NCI-H526 treated with DMSO at 0.1 percent for 48 hours (cell line): ENCODE measurements around the gene HDAC9.

Source experiments
- DNase-seq: peaks from one replicate; lab custom pipeline; 2025; lab: John Stamatoyannopoulos, UW

Gene HDAC9

GRCh38 chr7:18659746-18660145, 164.2 kb downstream of the HDAC9 start:
- DNase-seq: no peak

- DNase-seq: no peak
These were observed 167.8 kb downstream of the HDAC9 start for GRCh38 chr7:18663321-18663720.

DNA sequence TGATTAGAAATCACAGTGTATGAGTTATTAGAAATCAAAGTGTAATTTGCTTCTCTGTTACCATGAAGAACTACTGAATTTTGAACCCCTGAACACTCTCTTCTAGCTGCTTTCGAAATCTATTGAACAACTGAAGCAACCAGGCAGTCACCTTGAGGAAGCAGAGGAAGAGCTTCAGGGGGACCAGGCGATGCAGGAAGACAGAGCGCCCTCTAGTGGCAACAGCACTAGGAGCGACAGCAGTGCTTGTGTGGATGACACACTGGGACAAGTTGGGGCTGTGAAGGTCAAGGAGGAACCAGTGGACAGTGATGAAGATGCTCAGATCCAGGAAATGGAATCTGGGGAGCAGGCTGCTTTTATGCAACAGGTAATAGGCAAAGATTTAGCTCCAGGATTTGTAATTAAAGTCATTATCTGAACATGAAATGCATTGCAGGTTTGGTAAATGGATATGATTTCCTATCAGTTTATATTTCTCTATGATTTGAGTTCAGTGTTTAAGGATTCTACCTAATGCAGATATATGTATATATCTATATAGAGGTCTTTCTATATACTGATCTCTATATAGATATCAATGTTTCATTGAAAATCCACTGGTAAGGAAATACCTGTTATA, 170.7 kb downstream of the HDAC9 start:
- peak; percentile 40 for DNase-seq

GRCh38 chr7:18667466-18667865, 171.9 kb downstream of the HDAC9 start:
- no peak for DNase-seq

- DNase-seq: no peak
These were observed 175.6 kb downstream of the HDAC9 start for GRCh38 chr7:18671176-18671575.

- no peak for DNase-seq
These were observed 180.0 kb downstream of the HDAC9 start for GRCh38 chr7:18675579-18675978.

DNA sequence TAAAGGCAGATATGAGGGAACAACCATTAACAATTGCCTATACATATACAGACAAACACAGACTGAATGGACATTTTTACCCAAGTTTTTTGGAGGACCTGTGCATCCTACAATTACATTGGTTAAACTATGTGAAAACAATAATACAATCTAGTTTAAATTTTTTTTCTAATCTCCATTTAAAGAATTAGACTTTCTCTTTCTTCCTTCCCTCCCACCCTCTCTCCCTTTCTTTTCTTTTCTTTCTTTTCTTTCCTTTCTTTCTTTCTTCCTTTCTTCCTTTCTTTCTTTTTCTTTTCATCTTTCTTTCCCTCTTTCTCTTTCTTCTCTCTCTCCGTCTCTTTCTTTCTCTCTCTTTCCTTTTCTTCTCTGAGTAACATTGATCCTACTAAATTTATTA, 183.7 kb downstream of the HDAC9 start:
- no peak for DNase-seq

DNA sequence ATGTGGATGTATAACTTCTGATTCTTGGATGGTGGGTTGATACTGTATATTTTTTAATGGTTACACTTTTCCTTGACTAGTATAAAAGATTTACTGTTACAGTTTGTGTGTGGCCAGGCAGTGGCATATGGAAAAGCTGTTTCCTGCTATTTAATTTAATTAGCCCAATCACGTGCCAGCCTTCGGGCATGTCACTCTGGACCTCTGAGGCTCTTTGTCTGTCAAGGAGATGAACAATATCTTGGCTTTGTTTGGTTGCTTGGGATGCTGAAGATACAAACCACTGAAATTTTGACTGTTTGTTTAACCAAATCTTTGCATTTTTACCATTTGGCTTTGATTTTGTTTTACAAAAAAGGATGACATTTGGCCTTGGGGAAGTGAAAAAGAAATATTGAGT, 185.0 kb downstream of the HDAC9 start:
- no peak for DNase-seq

DNA sequence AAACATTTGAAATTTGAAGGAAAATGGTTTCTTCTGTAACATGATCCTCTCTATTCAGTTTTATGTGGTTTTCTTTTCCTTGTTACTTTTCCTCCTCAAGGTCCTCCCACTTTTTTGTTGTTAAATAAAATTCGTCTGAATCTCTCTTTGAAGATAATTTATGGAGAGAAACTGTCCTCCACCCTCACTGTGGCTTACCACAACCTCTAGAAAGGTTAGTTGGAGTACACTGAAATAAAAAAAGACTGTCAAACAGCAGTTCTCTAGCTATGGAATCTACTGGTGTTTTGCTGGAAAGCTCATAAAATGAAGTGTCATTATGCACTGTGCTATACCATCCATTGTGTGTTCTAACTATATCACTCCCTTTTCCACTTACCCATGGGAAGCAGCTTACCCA, 189.4 kb downstream of the HDAC9 start:
- no peak for DNase-seq

- DNase-seq: no peak
These were observed 190.4 kb downstream of the HDAC9 start for GRCh38 chr7:18685971-18686370.

GRCh38 chr7:18689551-18689950, 194.0 kb downstream of the HDAC9 start:
- no peak for DNase-seq

GRCh38 chr7:18693406-18693805, 197.9 kb downstream of the HDAC9 start:
- DNase-seq: no peak

- no peak for DNase-seq
These were observed 198.3 kb downstream of the HDAC9 start for GRCh38 chr7:18693816-18694215.

DNA sequence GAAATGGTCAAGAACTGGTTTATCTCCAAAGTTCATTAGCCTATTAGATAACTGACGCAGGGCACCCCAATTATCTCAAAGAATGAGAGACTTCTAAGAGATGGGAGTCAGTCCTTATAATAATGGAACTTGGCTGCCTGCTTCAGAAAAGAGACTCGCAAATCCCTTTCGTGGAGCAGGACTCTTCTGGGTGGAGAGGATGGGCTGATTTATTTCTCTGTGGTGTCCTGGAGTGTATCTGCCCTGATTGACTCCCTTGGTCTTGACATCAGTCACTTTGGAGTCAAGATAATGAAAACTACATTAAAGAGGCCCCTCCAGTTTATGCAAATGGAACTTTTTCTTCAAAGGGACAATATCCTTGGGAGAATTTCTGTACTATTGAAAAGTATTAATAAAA, 198.9 kb downstream of the HDAC9 start:
- DNase-seq: no peak

DNA sequence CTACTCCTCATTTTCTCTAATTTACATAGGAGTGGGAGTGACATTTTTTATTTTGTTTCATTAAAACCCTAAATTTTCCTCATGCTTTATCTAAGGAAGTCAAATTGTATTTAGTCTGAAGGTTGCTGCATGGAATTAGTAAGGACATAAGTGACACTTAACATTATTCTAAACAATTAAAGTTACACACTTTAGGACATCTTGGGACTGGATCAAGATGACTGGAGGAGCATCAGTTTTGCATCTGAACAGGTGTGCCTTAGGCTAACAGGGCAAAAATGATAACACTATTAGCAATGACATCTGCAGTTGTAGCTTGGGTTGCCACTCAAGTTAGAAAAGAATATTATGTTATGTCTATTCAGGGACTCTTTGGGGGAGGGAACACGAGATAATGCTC, 199.4 kb downstream of the HDAC9 start:
- no peak for DNase-seq

- DNase-seq: no peak
These were observed 202.7 kb downstream of the HDAC9 start for GRCh38 chr7:18698258-18698734.

GRCh38 chr7:18700147-18700546, 204.6 kb downstream of the HDAC9 start:
- DNase-seq: no peak

- no peak for DNase-seq
These were observed 206.7 kb downstream of the HDAC9 start for GRCh38 chr7:18702071-18702829.

- DNase-seq: no peak
These were observed 208.1 kb downstream of the HDAC9 start for GRCh38 chr7:18703685-18704084.

DNA sequence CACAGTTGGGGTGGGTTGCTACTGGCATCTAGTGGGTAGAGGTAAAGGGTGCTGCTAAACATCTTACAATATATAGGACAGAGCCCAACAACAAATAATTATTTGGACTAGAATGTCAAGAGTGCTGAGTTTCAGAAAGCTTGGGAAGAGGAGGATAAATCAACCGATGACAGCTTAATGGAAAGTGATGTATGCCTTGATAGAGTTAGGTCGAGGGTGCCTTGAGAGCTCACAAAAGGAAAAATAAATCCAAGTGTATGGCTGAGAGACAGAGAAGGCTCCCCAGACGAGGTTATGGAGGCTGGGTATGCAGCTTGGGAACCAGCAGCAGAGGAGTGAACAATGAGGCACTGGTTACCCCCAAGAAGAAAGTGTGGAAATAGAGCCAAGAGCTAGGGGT, 211.1 kb downstream of the HDAC9 start:
- no peak for DNase-seq

GRCh38 chr7:18708204-18708603, 212.7 kb downstream of the HDAC9 start:
- no peak for DNase-seq

- DNase-seq: no peak
These were observed 220.4 kb downstream of the HDAC9 start for GRCh38 chr7:18715988-18716387.

- no peak for DNase-seq
These were observed 225.9 kb downstream of the HDAC9 start for GRCh38 chr7:18721429-18721828.

DNA sequence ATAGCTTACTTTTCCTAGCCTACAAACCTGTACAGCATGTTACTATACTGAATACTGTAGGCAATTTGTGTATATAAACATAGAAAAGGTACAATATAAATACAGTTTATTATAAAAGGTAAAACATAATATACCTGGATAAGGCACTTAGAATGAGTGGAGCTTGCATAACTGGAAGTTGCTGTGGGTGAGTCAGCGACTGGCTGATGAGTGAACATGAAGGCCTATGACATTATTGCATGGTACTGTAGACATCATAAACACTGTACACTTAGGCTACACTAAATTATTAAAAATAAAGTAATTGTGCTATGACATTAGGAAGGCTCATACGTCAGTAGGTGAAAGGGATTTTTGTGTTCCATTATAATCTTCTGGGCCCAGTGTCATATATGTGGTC, 228.8 kb downstream of the HDAC9 start:
- DNase-seq: no peak
